ENCODE measurements around the gene CCNL2.
"Not testable (repeated sequence)": the region's sequence is repeated elsewhere in the genome, so short reads cannot be mapped to it uniquely, and the experiment has no call there.

CCNL2 gene

DNA sequence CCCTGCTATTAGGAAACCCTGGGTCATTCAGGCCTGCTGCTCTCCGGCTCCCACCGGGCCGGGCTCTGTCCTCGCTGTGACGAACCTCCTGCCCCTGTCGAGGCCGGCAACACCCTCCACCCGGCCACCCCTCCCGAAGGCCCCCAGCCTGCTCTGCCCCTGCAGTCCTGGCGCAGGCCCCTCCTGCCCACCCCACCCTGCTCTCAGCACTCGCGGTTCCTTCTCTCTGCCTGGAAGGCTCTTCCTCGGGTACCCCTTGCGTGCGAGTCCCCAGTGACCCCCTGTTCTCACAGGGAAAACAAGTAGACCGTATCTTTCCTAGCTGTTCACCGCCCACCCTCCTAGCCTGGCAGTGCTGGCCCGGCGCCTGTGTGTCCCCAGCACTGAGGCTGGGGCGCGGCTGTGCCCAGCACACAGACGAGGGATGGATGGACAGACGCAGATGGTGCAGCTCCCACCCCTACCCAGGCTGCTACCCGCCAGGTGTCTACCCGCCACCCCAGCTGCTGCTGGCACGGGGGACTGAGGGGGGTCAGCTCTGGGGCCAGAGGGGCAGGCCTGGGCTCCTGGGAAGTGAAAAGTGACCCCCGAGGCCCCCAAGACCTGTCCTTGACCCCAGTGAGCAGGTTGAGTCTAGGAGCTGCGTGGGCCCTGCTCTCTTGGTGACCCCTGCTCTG is 33.3 kb upstream of the CCNL2 start:
- DNase-seq, result peak; percentile 23

- no peak for DNase-seq
Measured at GRCh38 chr1:1431845-1432273, 32.7 kb upstream of the CCNL2 start.

GRCh38 chr1:1430992-1431844 is 32.1 kb upstream of the CCNL2 start:
- no peak for DNase-seq

GRCh38 chr1:1430114-1430982 is 31.2 kb upstream of the CCNL2 start:
- DNase-seq, result peak; percentile 28

- DNase-seq, result no peak
Measured at GRCh38 chr1:1429671-1430073, 30.5 kb upstream of the CCNL2 start.

GRCh38 chr1:1428967-1429366 is 29.8 kb upstream of the CCNL2 start:
- DNase-seq, result not testable (repeated sequence)

DNA sequence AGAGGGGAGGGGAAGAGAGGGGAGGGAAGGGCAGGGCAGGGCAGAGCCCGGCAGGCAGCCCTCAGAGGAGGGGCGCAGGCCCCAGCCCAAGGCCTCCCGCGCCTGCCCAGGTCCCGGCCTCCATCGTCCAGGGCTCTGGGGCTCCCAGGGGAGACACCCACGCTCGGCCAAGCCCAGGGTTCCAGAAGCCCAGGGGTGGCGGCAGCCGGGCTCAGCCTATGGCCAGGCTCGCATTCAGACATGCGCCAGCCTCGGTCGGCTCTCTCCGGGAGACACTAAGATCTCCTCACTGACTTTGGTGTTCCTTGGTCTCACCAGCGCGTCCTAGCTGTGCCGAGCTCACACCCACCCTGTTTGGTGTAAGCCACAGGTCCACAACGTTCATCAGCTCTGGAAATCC is 29.0 kb upstream of the CCNL2 start:
- DNase-seq, result no peak

GRCh38 chr1:1427820-1428148 is 28.6 kb upstream of the CCNL2 start:
- no peak for DNase-seq

DNA sequence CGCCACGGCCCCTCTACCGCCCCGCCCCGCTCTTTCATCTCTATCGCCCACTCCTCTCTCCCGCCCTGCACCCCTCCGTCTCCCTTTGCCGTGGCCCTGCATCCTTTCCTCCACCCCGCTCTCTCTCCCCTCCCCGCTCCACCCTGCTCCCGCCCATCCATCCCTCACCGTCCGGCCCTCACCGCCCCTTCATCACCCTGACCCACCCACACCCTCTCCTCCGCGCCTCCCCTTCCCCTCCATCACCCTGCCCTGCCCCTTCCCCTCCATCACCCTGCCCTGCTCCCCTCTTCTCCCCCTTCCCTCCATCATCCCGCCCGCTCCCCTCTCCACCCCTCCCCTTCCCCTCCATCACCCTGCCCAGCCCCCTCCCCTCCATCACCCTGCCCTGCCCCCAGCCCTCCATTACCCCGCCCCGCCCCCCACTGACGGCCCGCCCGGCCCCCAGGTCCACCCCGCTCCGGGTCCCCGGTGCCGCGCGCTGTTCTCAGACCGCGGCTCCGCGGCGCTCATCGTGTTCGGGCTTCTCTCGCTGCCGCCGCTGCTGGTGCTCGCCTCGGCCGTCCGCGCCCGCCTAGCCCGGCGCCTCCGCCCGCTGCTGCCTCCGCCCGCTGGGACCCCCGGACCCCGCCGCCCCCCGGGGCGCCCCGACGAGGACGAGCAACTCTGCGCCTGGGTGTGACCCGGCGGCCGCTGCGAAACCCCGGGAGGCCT is 28.1 kb upstream of the CCNL2 start:
- no peak for DNase-seq

- DNase-seq, result no peak
Measured at GRCh38 chr1:1426496-1427105, 27.5 kb upstream of the CCNL2 start.

DNA sequence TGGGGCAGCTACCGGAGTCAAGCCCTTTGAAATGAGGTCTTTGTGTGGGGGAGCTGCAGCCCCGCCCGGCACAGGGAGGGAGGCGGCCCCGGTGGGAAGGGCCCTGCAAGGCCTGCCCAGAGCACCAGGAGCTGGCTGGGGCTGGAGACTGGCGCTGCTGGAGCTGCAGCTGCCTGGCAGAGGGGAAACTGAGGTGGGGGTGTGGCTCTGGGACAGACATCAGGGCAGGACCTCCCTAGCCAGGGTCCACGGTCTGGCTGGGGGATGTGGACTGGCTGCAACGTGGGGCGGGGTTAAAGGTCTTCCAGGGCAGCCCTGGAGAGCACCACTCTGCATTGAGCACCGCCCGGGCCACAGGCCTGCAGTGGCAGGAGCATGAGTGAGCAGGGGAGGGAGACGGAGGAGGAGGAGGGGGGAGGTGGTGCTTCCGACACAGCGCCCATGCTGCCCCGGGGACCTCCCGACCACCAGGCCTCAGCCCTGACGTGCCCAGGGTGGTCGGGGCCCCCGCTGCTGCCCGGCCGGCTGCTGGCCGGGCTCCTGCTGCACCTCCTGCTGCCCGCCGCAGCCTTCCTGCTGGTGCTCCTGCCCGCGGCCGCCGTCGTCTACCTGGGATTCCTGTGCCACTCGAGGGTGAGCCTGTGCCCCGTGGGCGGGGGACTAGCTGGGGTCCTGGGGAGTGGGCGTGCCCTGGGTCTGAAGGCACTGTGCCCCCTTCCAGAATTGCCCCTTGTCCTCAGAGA is 26.8 kb upstream of the CCNL2 start:
- DNase-seq, result no peak

GRCh38 chr1:1425426-1425752 is 26.3 kb upstream of the CCNL2 start:
- no peak for DNase-seq

GRCh38 chr1:1424707-1425106 is 25.6 kb upstream of the CCNL2 start:
- DNase-seq, result no peak

GRCh38 chr1:1423245-1423597 is 24.1 kb upstream of the CCNL2 start:
- DNase-seq, result no peak

GRCh38 chr1:1422465-1423244 is 23.5 kb upstream of the CCNL2 start:
- no peak for DNase-seq

DNA sequence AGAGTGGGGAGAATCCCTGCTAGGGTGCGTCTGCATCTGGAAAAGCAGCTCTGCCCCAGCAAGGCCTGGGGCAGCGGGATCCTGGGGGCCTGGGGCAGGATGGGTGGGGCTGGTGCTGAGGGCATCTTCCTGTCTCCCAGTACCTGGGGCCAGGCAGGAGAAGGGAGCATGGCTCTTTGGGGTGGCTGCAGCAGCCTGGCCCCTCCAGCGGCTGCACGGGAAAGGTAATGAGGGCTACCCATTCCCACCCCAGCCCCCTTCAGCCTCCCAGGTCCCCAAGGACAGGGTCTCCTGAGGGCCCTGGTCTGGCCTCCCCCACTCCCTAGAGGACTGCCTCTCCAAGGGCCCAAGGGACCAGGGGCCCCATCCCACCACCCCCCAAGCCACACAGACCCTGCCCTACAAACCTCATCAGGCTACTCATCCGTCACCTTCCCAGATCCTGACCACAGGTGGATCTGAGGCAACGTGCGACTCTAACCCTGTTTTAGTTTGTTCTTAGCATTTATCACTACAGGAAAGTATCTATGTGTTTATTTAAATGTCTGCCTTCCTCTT is 22.9 kb upstream of the CCNL2 start:
- no peak for DNase-seq

GRCh38 chr1:1421147-1421906 is 22.2 kb upstream of the CCNL2 start, which contains the start of gene ANKRD65:
ANKRD65 (minus strand) TSS chr1:1421276; CDS start chr1:1421005, 271 bp downstream.
- DNase-seq, result peak; percentile 80

GRCh38 chr1:1420654-1421141 is 21.6 kb upstream of the CCNL2 start:
- no peak for DNase-seq

DNA sequence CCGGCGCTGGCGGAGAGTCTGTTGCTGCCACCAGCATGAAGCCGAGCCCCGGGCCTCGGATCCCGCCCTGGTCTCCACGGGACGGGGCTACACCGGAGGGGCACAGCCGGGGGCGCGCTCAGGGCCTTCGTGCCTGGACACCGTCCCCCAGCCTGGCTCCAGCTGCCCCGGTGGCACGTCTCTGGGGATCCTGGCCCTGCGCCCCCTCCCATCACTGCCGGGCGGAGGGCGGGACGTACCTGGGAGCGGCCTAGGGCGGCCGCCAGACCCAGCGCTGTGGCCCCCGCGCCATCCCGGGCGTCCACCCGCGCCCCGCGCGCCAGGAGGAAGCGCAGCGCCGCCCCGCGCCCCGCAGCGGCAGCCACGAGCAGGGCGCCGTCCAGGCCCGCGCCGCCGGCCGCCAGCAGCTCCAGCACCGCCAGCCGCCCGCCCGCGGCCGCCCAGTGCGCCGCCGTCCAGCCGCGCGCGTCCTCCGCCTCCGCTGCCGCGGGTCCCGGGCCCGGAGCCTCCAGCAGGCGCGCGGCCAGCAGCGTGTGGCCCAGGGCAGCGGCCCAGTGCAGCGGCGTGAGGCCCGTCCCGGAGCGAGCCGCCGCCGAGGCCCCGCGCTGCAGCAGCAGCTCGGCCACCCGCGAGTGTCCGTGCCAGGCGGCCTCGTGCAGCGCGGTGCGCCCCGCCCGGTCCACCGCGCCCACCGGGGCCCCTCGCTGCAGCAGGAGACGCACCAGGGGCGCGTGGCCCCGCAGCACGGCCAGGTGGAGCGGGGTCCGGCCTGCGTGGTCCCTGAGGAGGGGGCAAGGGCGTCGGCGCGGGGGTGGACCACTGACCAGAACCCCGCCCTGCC is 20.9 kb upstream of the CCNL2 start:
- no peak for DNase-seq
